HepG2 (cell line): ENCODE data around the gene SMARCD1. TPM values are rescaled to one million over a fixed set of nuclear protein-coding genes. Genes with fewer than 3 reads are reported as not detected.
A peak's percentile ranks its signal among the peaks of the same experiment; 100 is the strongest.

Source experiments
- CCAR2 ChIP-seq: fragments of 200-400 bp; formaldehyde crosslinking; optimal IDR thresholded peaks from 2 replicates; pipeline ENCODE3; 2018; ENCODE audit warnings: low read depth, mild to moderate bottlenecking, low read length, moderate library complexity
- JDP2 ChIP-seq: sonication (generic); formaldehyde crosslinking; IDR thresholded peaks from 2 replicates; pipeline ENCODE4 v1.8.1; 2022; ENCODE audit warnings: missing genetic modification reagents, borderline replicate concordance
- KIAA2018 ChIP-seq: sonication (generic); formaldehyde crosslinking; IDR thresholded peaks from 2 replicates; pipeline ENCODE4 v1.5.0; 2020; ENCODE audit warnings: mild to moderate bottlenecking, missing genetic modification reagents, borderline replicate concordance
- MIXL1 ChIP-seq: IDR thresholded peaks from 2 replicates; pipeline ENCODE4 v1.6.1; 2016
- NR2F6 ChIP-seq, 2 experiments: IDR thresholded peaks; 2 replicates each; pipeline ENCODE4 v1.6.1; 2016; ENCODE audit warnings: antibody characterized with exemption in 1 of 2, mild to moderate bottlenecking in 1 of 2
- SIN3A ChIP-seq: IDR thresholded peaks from 2 replicates; pipeline ENCODE4 v1.6.1; 2011; ENCODE audit warnings: low read depth, mild to moderate bottlenecking, control low read depth, low read length, borderline replicate concordance
- ZBED4 ChIP-seq: sonication (generic); formaldehyde crosslinking; IDR thresholded peaks from 2 replicates; pipeline ENCODE4 v1.4.0; 2020; ENCODE audit warnings: missing genetic modification reagents, borderline replicate concordance
- ZNF251 ChIP-seq: sonication (generic); formaldehyde crosslinking; IDR thresholded peaks from 2 replicates; pipeline ENCODE4 v1.9.0; 2021; ENCODE audit warnings: mild to moderate bottlenecking, missing genetic modification reagents
- ZNF766 ChIP-seq: sonication (generic); formaldehyde crosslinking; IDR thresholded peaks from 2 replicates; pipeline ENCODE4 v1.5.0; 2020; ENCODE audit warnings: missing genetic modification reagents, borderline replicate concordance
- polyA plus RNA-seq, 8 experiments: library from polyadenylated mRNA; depleted of rRNA in 3 of 8; stranded (reverse) in 7 of 8; unstranded in 1 of 8; fragments of >200 nt; fragmentation: Illumina TruSeq in 4 of 8; extraction: Trizol in 4 of 8; gene quantifications; 2 replicates each; pipeline versions ENCODE4 v1.2.1 to v1.2.3, GENCODE V29; 2011 to 2016; ENCODE audit warnings: low read depth in 4 of 8, missing spikeins in 1 of 8, mixed read lengths in 1 of 8; ENCODE audit not compliant: insufficient read depth in 1 of 8
- total RNA-seq, 5 experiments: library from RNA; depleted of rRNA; stranded (reverse); fragments of >200 nt; fragmentation: Illumina TruSeq; extraction: Trizol; gene quantifications; 2 replicates each; pipeline ENCODE4 v1.2.3, GENCODE V29; 2016; ENCODE audit warnings: low read depth in 1 of 5

The SMARCD1 gene
- total and polyA plus RNA-seq, 2 of the 13 experiments (the other 11 are each of a cell fraction or from before 2014, with no cell fraction given) = 51.7 to 54.6 TPM

DNA sequence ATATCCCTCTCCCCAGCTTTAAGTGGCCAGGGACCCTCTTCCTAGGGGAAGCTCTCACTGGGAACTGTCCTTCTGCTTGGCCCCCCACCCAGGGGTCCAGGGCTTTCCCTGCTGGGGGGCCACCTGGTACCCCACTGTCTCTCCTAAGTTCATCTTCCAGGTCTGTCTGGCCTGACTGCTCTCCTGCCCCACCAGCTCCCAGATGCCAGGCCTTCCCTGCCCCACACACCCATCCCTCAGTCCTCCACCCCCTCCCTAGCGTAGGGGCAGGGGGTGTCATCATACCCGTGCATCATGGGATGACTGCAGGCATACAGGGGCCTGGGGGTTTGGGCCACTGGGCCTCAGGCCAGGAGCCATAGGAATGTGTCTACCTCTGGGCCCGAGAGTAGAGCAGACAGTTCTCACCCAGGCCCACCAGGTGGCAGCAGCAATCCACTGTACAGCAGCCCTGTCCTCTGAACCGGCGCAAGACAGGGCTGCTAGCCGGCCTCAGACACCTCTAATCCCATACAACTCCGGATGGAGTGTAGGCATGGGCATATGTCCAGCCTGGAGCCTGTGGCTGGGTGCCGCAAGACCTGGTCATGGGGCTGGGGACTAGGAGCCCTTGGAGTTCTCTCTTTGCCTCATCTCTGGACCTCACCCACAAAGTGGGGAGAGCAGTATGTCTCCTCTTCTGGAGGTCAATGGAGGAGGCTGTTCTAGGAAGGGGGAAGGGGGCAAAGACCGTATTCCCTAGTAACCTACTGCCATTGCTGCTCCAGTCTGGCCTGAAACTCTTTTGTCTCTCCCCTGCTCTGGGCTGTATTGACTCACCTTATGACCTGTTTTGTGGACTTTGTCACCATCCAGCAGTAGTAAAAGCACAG is 10.0 kb upstream of the SMARCD1 start (continued):
- TF ChIP-seq KIAA2018 (CRISPR knock-in tag) (no peak), CCAR2 (no peak), NR2F6 (IDR thresholded peaks at IDR 0.05) (peak; percentile 85), NR2F6 (CRISPR knock-in tag; IDR thresholded peaks at IDR 0.05) (no peak; the same call in none of the 2 replicates), ZBED4 (CRISPR knock-in tag) (no peak; the same call in 1 of the 2 replicates), ZNF251 (CRISPR knock-in tag) (no peak), MIXL1 (CRISPR knock-in tag) (peak; percentile 70), ZNF766 (no peak), SIN3A (no peak; the same call in 1 of the 2 replicates), JDP2 (CRISPR knock-in tag) (no peak)
